AG04449 (cell line): Measurements from ENCODE around the gene KMT2D.

Source experiments
- CTCF ChIA-PET: fragments of 350-600 bp; formaldehyde crosslinking; extraction: SDS; loops from one replicate; lab custom pipeline; 2021; ENCODE audit warnings: antibody characterized with exemption; lab: Yijun Ruan, JAX
- POLR2A ChIA-PET: fragments of 400-600, 350-600 bp; formaldehyde crosslinking; extraction: SDS; loops from one replicate; lab custom pipeline; 2020; ENCODE audit warnings: antibody characterized with exemption, inconsistent platforms; lab: Yijun Ruan, JAX
- DNase-seq: peaks from one replicate; pipeline ENCODE4 v3.0.0-alpha.2; 2010; ENCODE audit warnings: low read depth, low spot score
- H3K4me3 ChIP-seq: 2 replicates; pipeline ENCODE4 v1.5.1; 2011; ENCODE audit warnings: low read depth, mild to moderate bottlenecking, control low read depth, low read length
- TF ChIP-seq, protein P1 (sequence below): IDR thresholded peaks from one replicate; pipeline ENCODE4 v1.5.1; 2011; ENCODE audit warnings: mild to moderate bottlenecking, moderate library complexity, low read length, control low read depth, inconsistent platforms; ENCODE audit not compliant: insufficient read depth; ENCODE audit errors: missing control alignments

Gene KMT2D

DNA sequence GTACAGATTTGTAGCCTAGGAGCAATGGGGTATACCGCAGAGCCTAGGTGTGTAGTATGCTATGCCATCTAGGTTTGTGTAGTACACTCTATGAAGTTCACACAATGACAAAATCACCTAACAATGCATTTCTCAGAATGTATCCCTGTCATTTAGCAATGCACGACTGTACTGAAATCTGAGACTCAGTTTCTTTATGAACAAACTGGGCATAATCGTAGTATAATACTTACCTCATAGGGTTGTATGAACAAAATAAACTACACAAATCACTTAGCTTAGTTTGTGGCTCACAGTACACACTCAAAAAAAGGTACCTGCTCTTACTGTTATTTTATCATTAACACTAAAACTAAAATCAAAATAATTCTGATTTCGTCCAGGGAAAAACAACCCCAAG, 35.1 kb downstream of the KMT2D start:
- no peak overlapping the region for H3K4me3 ChIP-seq
- ChIA-PET POLR2A (no interaction called here), CTCF (interaction anchor here (2.6 kb wide), 1 partner anchor 18 kb away, joined by 15 read pairs; no protein-coding TSS in a partner anchor)
- no peak for DNase-seq
- TF ChIP-seq, protein P1, sequence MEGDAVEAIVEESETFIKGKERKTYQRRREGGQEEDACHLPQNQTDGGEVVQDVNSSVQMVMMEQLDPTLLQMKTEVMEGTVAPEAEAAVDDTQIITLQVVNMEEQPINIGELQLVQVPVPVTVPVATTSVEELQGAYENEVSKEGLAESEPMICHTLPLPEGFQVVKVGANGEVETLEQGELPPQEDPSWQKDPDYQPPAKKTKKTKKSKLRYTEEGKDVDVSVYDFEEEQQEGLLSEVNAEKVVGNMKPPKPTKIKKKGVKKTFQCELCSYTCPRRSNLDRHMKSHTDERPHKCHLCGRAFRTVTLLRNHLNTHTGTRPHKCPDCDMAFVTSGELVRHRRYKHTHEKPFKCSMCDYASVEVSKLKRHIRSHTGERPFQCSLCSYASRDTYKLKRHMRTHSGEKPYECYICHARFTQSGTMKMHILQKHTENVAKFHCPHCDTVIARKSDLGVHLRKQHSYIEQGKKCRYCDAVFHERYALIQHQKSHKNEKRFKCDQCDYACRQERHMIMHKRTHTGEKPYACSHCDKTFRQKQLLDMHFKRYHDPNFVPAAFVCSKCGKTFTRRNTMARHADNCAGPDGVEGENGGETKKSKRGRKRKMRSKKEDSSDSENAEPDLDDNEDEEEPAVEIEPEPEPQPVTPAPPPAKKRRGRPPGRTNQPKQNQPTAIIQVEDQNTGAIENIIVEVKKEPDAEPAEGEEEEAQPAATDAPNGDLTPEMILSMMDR, result no peak

DNA sequence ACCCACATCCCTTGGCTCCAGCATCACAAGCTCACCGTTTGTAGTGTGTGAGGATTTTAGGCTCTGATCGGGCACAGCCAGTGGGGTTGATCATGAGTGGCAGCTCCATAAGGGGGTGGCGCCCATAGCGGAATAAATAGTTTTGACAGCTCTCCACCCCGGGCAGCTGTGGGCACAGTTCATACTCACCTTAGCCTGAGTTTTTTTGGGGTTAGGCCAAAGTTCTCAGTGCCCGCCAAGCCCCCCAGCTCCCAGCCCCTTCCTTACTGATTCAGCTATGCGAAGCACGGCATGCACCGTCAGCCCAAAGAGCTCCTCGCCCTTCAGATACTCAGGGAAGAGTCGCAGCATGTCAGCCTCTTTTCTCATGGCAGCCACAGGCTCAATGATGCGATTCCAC, 36.1 kb downstream of the KMT2D start:
- ChIA-PET POLR2A (no interaction called here), CTCF (interaction anchor here (1.2 to 2.6 kb wide), 2 partner anchors 13 to 19 kb away, joined by 5 to 15 read pairs; no protein-coding TSS in a partner anchor)
- TF ChIP-seq, protein P1, result no peak
- H3K4me3 ChIP-seq, result no peak overlapping the region
- no peak for DNase-seq

DNA sequence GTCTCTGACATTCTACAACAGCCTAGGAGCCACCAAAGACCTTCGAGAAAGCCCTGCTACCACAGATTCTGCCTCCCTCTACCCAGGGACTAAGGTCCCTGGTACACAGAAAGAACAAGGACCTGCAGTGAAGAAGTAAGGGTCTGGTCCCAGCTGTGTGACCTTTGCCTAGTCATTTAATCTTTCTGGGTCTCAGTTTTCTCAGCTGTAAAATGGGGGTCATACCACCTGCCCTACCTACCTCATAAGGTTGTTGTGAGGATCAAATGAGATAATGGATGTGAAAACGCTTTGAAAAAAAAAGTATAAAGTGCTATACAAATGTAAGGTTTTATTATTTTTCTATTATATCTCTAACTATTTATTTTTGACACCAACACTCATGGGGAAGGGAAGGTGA, 36.8 kb downstream of the KMT2D start:
- CTCF ChIA-PET, result interaction anchor here (0.9 to 1.6 kb wide), 4 partner anchors 10 to 171 kb away, joined by 3 to 5 read pairs (median 4); no protein-coding TSS in a partner anchor
- no peak overlapping the region for H3K4me3 ChIP-seq
- no peak for DNase-seq
- POLR2A ChIA-PET, result no interaction called here
- TF ChIP-seq, protein P1, result no peak

DNA sequence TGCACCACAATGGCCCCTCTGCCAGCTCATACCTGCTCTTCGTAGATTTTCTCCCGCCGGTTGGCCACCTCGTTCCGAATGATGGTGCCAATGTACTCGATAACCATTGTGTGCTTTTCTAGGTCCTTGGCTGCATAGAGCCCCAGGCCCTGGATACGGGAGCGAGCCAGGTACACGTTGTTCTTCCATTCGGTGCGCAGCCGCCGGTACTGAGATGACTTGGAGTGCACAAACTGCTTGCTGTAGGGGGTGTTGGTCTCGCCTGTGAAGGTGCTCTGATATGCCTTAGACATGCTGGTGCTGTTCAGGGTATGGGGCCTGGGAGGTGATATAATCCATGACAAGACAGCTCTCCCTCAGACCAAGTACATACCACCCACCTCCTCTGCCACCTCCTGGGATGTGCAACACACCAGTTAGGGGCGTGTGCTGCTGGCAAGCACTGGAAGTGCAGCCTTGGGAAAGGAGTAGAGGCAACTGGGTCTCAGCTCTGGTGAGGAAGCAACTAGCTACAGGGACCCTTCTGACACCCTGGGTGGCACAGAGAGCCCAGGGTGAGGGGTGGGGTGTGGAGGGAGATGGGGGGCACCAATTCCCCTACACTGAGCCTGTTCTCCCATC, 37.9 kb downstream of the KMT2D start:
- no peak overlapping the region for H3K4me3 ChIP-seq
- ChIA-PET CTCF (interaction anchor here (0.7 to 4.0 kb wide), 4 partner anchors 9 to 170 kb away, joined by 3 to 37 read pairs (median 3); no protein-coding TSS in a partner anchor), POLR2A (no interaction called here)
- TF ChIP-seq, protein P1, result no peak
- DNase-seq, result no peak

DNA sequence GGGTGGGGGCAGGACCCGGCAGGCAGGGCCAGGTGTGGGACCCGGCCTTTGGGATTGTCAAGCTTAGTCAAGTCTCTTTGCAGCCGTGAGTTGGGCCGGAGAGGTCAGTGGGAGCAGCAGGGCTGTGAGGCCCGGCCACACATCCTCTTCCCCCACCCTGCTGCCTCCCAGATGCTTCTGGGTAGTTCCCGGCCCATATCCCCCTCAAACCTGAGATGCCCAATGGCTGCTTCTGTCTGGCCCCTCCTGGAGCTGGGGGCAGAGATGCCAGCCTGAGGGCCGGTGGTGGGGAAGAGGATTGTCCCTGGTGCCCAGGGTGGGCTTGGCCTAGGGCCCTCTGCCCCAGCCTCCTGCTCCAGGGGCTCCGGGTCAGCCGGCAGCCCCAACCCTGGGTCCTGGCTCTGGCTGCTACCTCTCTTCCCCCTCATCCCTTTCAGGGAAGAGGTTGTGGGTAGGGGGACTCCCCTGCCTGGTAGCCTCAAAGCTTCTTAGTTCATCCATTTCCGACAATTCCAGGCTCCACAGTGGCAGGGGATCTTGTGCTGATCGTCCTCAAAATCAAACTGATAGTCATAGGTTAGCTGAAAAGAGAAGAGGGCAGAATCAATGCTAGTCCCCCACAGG, 39.2 kb downstream of the KMT2D start:
- TF ChIP-seq, protein P1, result no peak
- ChIA-PET CTCF (interaction anchor here (0.8 to 4.0 kb wide), 7 partner anchors 10 to 72 kb away, joined by 3 to 37 read pairs (median 14); no protein-coding TSS in a partner anchor), POLR2A (interaction anchor here (1.3 kb wide), 1 partner anchor 12 kb away, joined by 4 read pairs; no protein-coding TSS in a partner anchor)
- H3K4me3 ChIP-seq, result no peak overlapping the region
- DNase-seq, result no peak

DNA sequence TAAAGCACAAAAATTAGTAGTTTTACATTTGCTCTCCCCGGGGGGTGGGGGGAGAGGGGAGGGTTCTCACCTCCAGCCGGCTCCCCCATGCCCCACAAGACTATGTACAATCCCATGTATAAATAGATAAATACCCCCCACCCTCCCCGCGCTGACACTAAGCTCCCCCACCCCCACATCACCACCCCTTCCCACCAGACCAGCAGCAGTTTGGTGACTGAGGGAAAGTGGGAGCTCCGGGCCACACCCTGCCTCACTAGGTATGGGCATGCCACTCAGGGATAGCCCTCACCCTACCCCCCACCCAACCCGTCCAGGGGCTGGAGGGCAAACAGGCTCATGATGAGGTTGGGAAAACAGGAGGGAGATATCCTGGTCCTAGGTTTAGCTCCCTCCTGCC, 40.2 kb downstream of the KMT2D start:
- CTCF ChIA-PET, result interaction anchor here (0.6 to 4.0 kb wide), 11 partner anchors 11 to 73 kb away, joined by 3 to 37 read pairs (median 9); no protein-coding TSS in a partner anchor
- no peak overlapping the region for H3K4me3 ChIP-seq
- no peak for DNase-seq
- TF ChIP-seq, protein P1, result no peak
- POLR2A ChIA-PET, result interaction anchor here (1.0 to 1.3 kb wide), 2 partner anchors 13 to 20 kb away, joined by 3 to 4 read pairs; no protein-coding TSS in a partner anchor
